HG02610 (cell line): Measurements from ENCODE around the gene PIK3C2A.

Experiments used
- ATAC-seq: cut with Tn5 transposase; IDR thresholded peaks from one replicate; pipeline ENCODE4 v1.9.1; 2021; ENCODE audit warnings: mild to moderate bottlenecking, moderate library complexity; ENCODE audit not compliant: unreplicated experiment

Gene PIK3C2A

GRCh38 chr11:17218403-17218802, 10.6 kb upstream of the PIK3C2A start:
- no peak for ATAC-seq

GRCh38 chr11:17217401-17217800, 9.6 kb upstream of the PIK3C2A start:
- ATAC-seq = no peak

GRCh38 chr11:17214338-17214737, 6.6 kb upstream of the PIK3C2A start:
- no peak for ATAC-seq

GRCh38 chr11:17211286-17211685, 3.5 kb upstream of the PIK3C2A start:
- no peak for ATAC-seq

- ATAC-seq = no peak
These were observed 2.1 kb upstream of the PIK3C2A start for GRCh38 chr11:17209939-17210245.

GRCh38 chr11:17208257-17208999, 642 bp upstream of the PIK3C2A start:
- ATAC-seq = peak; percentile 43

GRCh38 chr11:17206463-17206862, 1.3 kb downstream of the PIK3C2A start:
- ATAC-seq = no peak

GRCh38 chr11:17197431-17197898, 10.3 kb downstream of the PIK3C2A start:
- ATAC-seq = no peak

GRCh38 chr11:17188675-17189074, 19.1 kb downstream of the PIK3C2A start:
- no peak for ATAC-seq

GRCh38 chr11:17186932-17187692, 20.7 kb downstream of the PIK3C2A start:
- ATAC-seq = no peak

GRCh38 chr11:17185938-17186337, 21.8 kb downstream of the PIK3C2A start:
- ATAC-seq = no peak

GRCh38 chr11:17184882-17185587, 22.8 kb downstream of the PIK3C2A start:
- no peak for ATAC-seq

GRCh38 chr11:17183836-17184235, 23.9 kb downstream of the PIK3C2A start:
- no peak for ATAC-seq

- no peak for ATAC-seq
These were observed 27.8 kb downstream of the PIK3C2A start for GRCh38 chr11:17179970-17180369.

GRCh38 chr11:17173332-17173731, 34.5 kb downstream of the PIK3C2A start:
- no peak for ATAC-seq

GRCh38 chr11:17171916-17172315, 35.9 kb downstream of the PIK3C2A start:
- no peak for ATAC-seq

- no peak for ATAC-seq
These were observed 36.4 kb downstream of the PIK3C2A start for GRCh38 chr11:17171343-17171742.

- no peak for ATAC-seq
These were observed 37.9 kb downstream of the PIK3C2A start for GRCh38 chr11:17169876-17170275.

- no peak for ATAC-seq
These were observed 42.4 kb downstream of the PIK3C2A start for GRCh38 chr11:17165247-17165890.

- ATAC-seq = peak; percentile 34
These were observed 43.2 kb downstream of the PIK3C2A start for GRCh38 chr11:17164361-17165246.
